IMR-90 (cell line): ENCODE data around the gene STX4. TPM values are rescaled to one million over a fixed set of nuclear protein-coding genes. Genes with fewer than 3 reads are reported as not detected.

Source experiments
- ATAC-seq: fragments of 200-7000 bp; cut with Tn5 transposase; 2 replicates; pipeline ENCODE4 v1.9.1; 2020; ENCODE audit warnings: low read depth, mild to moderate bottlenecking, moderate library complexity
- BruUV-seq: library from RNA; stranded (reverse); fragments of 400-500 nt; replicated peaks from 2 replicates; lab custom pipeline; 2021; lab: Mats Ljungman, UMichigan
- CTCF ChIA-PET: fragments of 300-600 bp; formaldehyde crosslinking; extraction: SDS; loops from one replicate; lab custom pipeline; 2021; ENCODE audit warnings: antibody characterized with exemption; lab: Yijun Ruan, JAX
- POLR2A ChIA-PET: fragments of 300-600 bp; sonication (Branson Sonifier 250); formaldehyde crosslinking; loops from one replicate; lab custom pipeline; 2022; ENCODE audit warnings: antibody characterized with exemption; ENCODE audit not compliant: unreplicated experiment; lab: Charles Lee
- DNase-seq: peaks from one replicate; pipeline ENCODE4 v3.0.0; 2013
- H2AFZ ChIP-seq: replicated peaks from 2 replicates; pipeline ENCODE3; 2013; ENCODE audit warnings: low read length, mild to moderate bottlenecking; ENCODE audit not compliant: poor library complexity
- H2AK5ac ChIP-seq: 2 replicates; pipeline ENCODE4 v1.6.1; 2013; ENCODE audit warnings: low read depth, low read length, inconsistent platforms
- H2AK9ac ChIP-seq: replicated peaks from 2 replicates; pipeline ENCODE3; 2013; ENCODE audit warnings: mild to moderate bottlenecking, low read depth, low read length, moderate library complexity; ENCODE audit not compliant: poor library complexity
- H2BK120ac ChIP-seq: 2 replicates; pipeline ENCODE4 v1.6.1; 2013; ENCODE audit warnings: low read depth, low read length, inconsistent platforms
- H2BK15ac ChIP-seq: 3 replicates; pipeline ENCODE4 v1.6.1; 2013; ENCODE audit warnings: low read depth, low read length, inconsistent platforms
- H2BK20ac ChIP-seq: 2 replicates; pipeline ENCODE4 v1.6.1; 2013; ENCODE audit warnings: low read depth, mild to moderate bottlenecking, inconsistent platforms, low read length, moderate library complexity
- H2BK5ac ChIP-seq: 2 replicates; pipeline ENCODE4 v1.6.1; 2013; ENCODE audit warnings: mild to moderate bottlenecking, low read depth, low read length, inconsistent platforms; ENCODE audit not compliant: poor library complexity, severe bottlenecking
- H3K14ac ChIP-seq: replicated peaks from 2 replicates; pipeline ENCODE4 v1.6.1; 2013; ENCODE audit warnings: low read depth, low read length, inconsistent platforms
- H3K18ac ChIP-seq: 2 replicates; pipeline ENCODE4 v1.6.1; 2013; ENCODE audit warnings: low read depth, low read length, control low read depth
- H3K23ac ChIP-seq: 2 replicates; pipeline ENCODE4 v1.6.1; 2013; ENCODE audit warnings: low read depth, low read length, inconsistent platforms
- H3K27ac ChIP-seq: 2 replicates; pipeline ENCODE4 v1.5.1; 2013; ENCODE audit warnings: mild to moderate bottlenecking, control low read depth, low read length; ENCODE audit not compliant: insufficient read depth
- H3K27me3 ChIP-seq: 2 replicates; pipeline ENCODE4 v1.6.1; 2013; ENCODE audit warnings: low read length; ENCODE audit not compliant: control insufficient read depth, insufficient read depth
- H3K36me3 ChIP-seq: 2 replicates; pipeline ENCODE4 v1.6.1; 2013; ENCODE audit warnings: low read length, mixed read lengths; ENCODE audit not compliant: control insufficient read depth, insufficient read depth
- H3K4ac ChIP-seq: 2 replicates; pipeline ENCODE4 v1.6.1; 2013; ENCODE audit warnings: low read depth, low read length, inconsistent platforms
- H3K4me1 ChIP-seq: 2 replicates; pipeline ENCODE4 v1.6.1; 2013; ENCODE audit warnings: low read length, mixed read lengths; ENCODE audit not compliant: control insufficient read depth, insufficient read depth
- H3K4me2 ChIP-seq: 2 replicates; pipeline ENCODE4 v1.6.1; 2013; ENCODE audit warnings: low read depth, mild to moderate bottlenecking, control low read depth, low read length, moderate library complexity
- H3K4me3 ChIP-seq: 2 replicates; pipeline ENCODE4 v1.5.1; 2013; ENCODE audit warnings: low read depth, mild to moderate bottlenecking, control low read depth, low read length, moderate library complexity; ENCODE audit not compliant: insufficient read depth
- H3K56ac ChIP-seq: 2 replicates; pipeline ENCODE4 v1.6.1; 2013; ENCODE audit warnings: low read length, inconsistent platforms; ENCODE audit not compliant: insufficient read depth; ENCODE audit errors: extremely low read depth
- H3K79me1 ChIP-seq, 2 experiments: 2 replicates each; pipeline ENCODE4 v1.6.1; 2013; ENCODE audit warnings: low read length in 2 of 2, inconsistent platforms in 1 of 2, low read depth in 1 of 2
- H3K9ac ChIP-seq: 2 replicates; pipeline ENCODE4 v1.6.1; 2013; ENCODE audit warnings: low read depth, low read length, control low read depth
- H3K9me1 ChIP-seq: 2 replicates; pipeline ENCODE4 v1.6.1; 2013; ENCODE audit warnings: low read length, inconsistent platforms; ENCODE audit not compliant: insufficient read depth
- H3K9me3 ChIP-seq: 2 replicates; pipeline ENCODE4 v1.6.1; 2013; ENCODE audit warnings: low read length; ENCODE audit not compliant: control insufficient read depth, insufficient read depth
- H4K20me1 ChIP-seq: 2 replicates; pipeline ENCODE4 v1.6.1; 2013; ENCODE audit warnings: low read length, inconsistent platforms; ENCODE audit not compliant: insufficient read depth
- H4K5ac ChIP-seq: 2 replicates; pipeline ENCODE4 v1.6.1; 2013; ENCODE audit warnings: mild to moderate bottlenecking, low read depth, low read length, control low read depth
- H4K8ac ChIP-seq, 2 experiments: 2 replicates each; pipeline ENCODE4 v1.6.1; 2013; ENCODE audit warnings: low read depth in 2 of 2, low read length in 2 of 2, control low read depth in 1 of 2, inconsistent platforms in 1 of 2
- H4K91ac ChIP-seq: 2 replicates; pipeline ENCODE4 v1.6.1; 2013; ENCODE audit warnings: low read depth, low read length, inconsistent platforms; ENCODE audit not compliant: insufficient read depth
- BHLHE40 ChIP-seq: fragments of 150-350 bp; IDR thresholded peaks from 2 replicates; pipeline ENCODE4 v1.6.1; 2016; ENCODE audit warnings: mild to moderate bottlenecking, low read depth, low read length
- CEBPB ChIP-seq: IDR thresholded peaks from 2 replicates; pipeline ENCODE4 v1.6.1; 2012; ENCODE audit warnings: low read depth, low read length, improper control_type of control experiment
- CHD1 ChIP-seq: IDR thresholded peaks from 2 replicates; pipeline ENCODE4 v1.6.1; 2012; ENCODE audit warnings: low read depth, low read length, improper control_type of control experiment
- FOS ChIP-seq: fragments of 150-350 bp; IDR thresholded peaks from 2 replicates; pipeline ENCODE4 v1.6.1; 2016; ENCODE audit warnings: low read depth, low read length
- MAFK ChIP-seq: IDR thresholded peaks from 2 replicates; pipeline ENCODE4 v1.6.1; 2012; ENCODE audit warnings: low read depth, low read length, improper control_type of control experiment
- MAZ ChIP-seq: IDR thresholded peaks from 2 replicates; pipeline ENCODE4 v1.6.1; 2012; ENCODE audit warnings: low read depth, mild to moderate bottlenecking, low read length, improper control_type of control experiment, moderate library complexity, borderline replicate concordance
- MXI1 ChIP-seq: IDR thresholded peaks from 2 replicates; pipeline ENCODE4 v1.6.1; 2012; ENCODE audit warnings: low read depth, mild to moderate bottlenecking, low read length, moderate library complexity, borderline replicate concordance
- NFE2L2 ChIP-seq: fragments of 150-350 bp; IDR thresholded peaks from 2 replicates; pipeline ENCODE4 v1.6.1; 2016; ENCODE audit warnings: low read depth, mild to moderate bottlenecking, low read length
- RCOR1 ChIP-seq: IDR thresholded peaks from 2 replicates; pipeline ENCODE4 v1.6.1; 2012; ENCODE audit warnings: mild to moderate bottlenecking, low read length, improper control_type of control experiment; ENCODE audit not compliant: insufficient replicate concordance
- RFX5 ChIP-seq: IDR thresholded peaks from 2 replicates; pipeline ENCODE4 v1.8.0; 2012; ENCODE audit warnings: low read depth, mild to moderate bottlenecking, low read length, moderate library complexity
- SMC3 ChIP-seq: fragments of 150-350 bp; IDR thresholded peaks from 2 replicates; pipeline ENCODE4 v1.6.1; 2016; ENCODE audit warnings: low read depth, mild to moderate bottlenecking, antibody characterized with exemption, low read length, moderate library complexity
- WGBS, 2 experiments: methylation state at CpG; one replicate each; pipeline versions ENCODE4 v1.1.5 to v1.1.7; 2013; ENCODE audit warnings: missing lambda C conversion rate in 2 of 2; ENCODE audit not compliant: insufficient read length in 1 of 2; ENCODE audit errors: extremely low coverage in 2 of 2; 5-methylcytosine and 5-hydroxymethylcytosine counted together
- dilution Hi-C: fragments of 300-500 bp; cut with HindIII; formaldehyde crosslinking; loops from one replicate; pipeline ENCODE4 v1.14.3; 2018; ENCODE audit warnings: low sequenced_read_pairs; ENCODE audit not compliant: unreplicated experiment
- in situ Hi-C: fragments of 300-500 bp; cut with MboI; formaldehyde crosslinking; loops from 3 replicates; pipeline ENCODE4 v1.14.3; 2019; ENCODE audit warnings: low sequenced_read_pairs, inconsistent platforms, mixed read lengths
- intact Hi-C: fragments of 100-400 bp; cut with micrococcal nuclease; formaldehyde crosslinking; loops from 2 replicates; pipeline ENCODE4 v1.10.0; 2022
- polyA plus RNA-seq, 3 experiments: library from polyadenylated mRNA; depleted of rRNA; stranded (reverse); fragments of >200 nt; gene quantifications; 2 replicates each; pipeline ENCODE4 v1.2.3, GENCODE V29; 2012; ENCODE audit warnings: low replicate concordance in 1 of 3
- total RNA-seq: library from RNA; depleted of rRNA; stranded (reverse); fragments of >200 nt; gene quantifications from 2 replicates; pipeline ENCODE4 v1.2.3, GENCODE V29; 2012
- TF ChIP-seq, protein P1 (sequence below): conservative IDR thresholded peaks from 2 replicates; pipeline ENCODE4 v1.5.1; 2012; ENCODE audit warnings: mild to moderate bottlenecking, low read depth, low read length, improper control_type of control experiment
- TF ChIP-seq, protein P2 (sequence below): fragments of 150-350 bp; IDR thresholded peaks from 2 replicates; pipeline ENCODE4 v1.6.1; 2016; ENCODE audit warnings: low read depth, mild to moderate bottlenecking, low read length, moderate library complexity, borderline replicate concordance
- TF ChIP-seq, protein P3 (sequence below): fragments of 150-350 bp; IDR thresholded peaks from 2 replicates; pipeline ENCODE4 v1.6.1; 2017; ENCODE audit warnings: mild to moderate bottlenecking, antibody characterized with exemption, low read length, low read depth

The STX4 gene
- total and polyA plus RNA-seq, 2 of the 4 experiments (the other 2 are of a cell fraction): 23.5 to 67.9 TPM

DNA sequence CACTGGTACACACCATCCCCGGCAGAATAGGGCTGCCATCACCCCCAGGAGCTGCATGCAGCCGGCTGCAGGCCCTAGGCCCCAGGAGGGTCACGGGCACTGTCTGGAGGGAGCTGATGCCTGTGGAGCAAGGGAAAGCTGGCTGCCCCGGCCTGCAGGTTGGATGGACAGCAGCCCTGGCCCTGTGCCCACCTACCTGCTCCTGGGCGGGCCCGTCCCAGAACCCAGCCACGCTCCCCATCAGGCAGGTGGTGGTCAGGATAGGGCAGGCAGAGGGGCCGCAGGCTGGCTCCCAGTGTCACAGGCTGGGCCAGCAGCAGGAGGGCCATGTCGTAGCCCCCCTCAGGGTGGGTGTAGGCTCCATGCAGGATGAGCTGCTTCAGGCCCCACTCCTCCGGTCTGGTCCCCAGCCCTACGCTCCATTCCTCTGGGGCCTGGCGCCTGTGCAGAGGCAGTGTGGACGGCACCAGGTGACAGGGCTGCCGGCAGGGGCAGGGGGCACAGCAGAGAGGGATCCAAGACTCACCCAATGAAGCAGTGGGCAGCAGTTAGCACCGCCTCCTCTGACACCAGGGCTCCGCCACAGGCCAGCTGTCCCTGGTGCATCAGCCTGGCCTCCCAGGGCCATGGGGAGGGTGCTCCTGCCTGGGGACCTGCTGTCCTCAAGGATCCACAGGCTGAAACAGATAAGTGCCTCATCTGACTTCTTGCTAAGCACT lies 51.4 kb downstream of the STX4 start:
- in situ Hi-C loops: loop anchor here (10.0 kb wide), 1 partner anchor 100 kb away; the partner anchor contains the start of gene HSD3B7
- ChIA-PET CTCF (interaction anchor here (0.6 kb wide), 1 partner anchor 57 kb away, joined by 3 read pairs; no protein-coding TSS in a partner anchor), POLR2A (interaction anchor here (0.6 kb wide), 1 partner anchor 90 kb away, joined by 4 read pairs; no protein-coding TSS in a partner anchor)
- ATAC-seq: peak; percentile 31
- H2AFZ ChIP-seq: no peak overlapping the region
- BruUV-seq: no TSS peak
- H3K9ac ChIP-seq: no peak overlapping the region
- H3K4me2 ChIP-seq: no peak overlapping the region
- H2AK9ac ChIP-seq: no peak overlapping the region
- peaks cover 21% of the 10 kb centered on the region for H4K20me1 ChIP-seq
- WGBS, 2 experiments: 92% methylated on average over 5 of the region's 16 CpGs; no CpG with 5 or more reads in 1 of the 2 experiments
- intact Hi-C loops: no loop called here
- no peak overlapping the region for H3K18ac ChIP-seq
- H3K36me3 ChIP-seq: peaks cover 66% of the 10 kb centered on the region
- no peak overlapping the region for H3K27ac ChIP-seq
- H2BK15ac ChIP-seq: no peak overlapping the region
- H3K4me1 ChIP-seq: no peaks in the 10 kb centered on the region
- H3K9me3 ChIP-seq: no peaks in the 10 kb centered on the region
- H3K14ac ChIP-seq: no peak overlapping the region
- H3K56ac ChIP-seq: no peak overlapping the region
- no peak overlapping the region for H3K4me3 ChIP-seq
- no peak overlapping the region for H2BK120ac ChIP-seq
- DNase-seq: no peak
- H4K8ac ChIP-seq: no peak overlapping the region
- H3K79me1 ChIP-seq: peaks cover 9 to 48% of the 10 kb centered on the region in 2 experiments
- no peak overlapping the region for H4K5ac ChIP-seq
- H3K27me3 ChIP-seq: no peaks in the 10 kb centered on the region
- no peak overlapping the region for H4K91ac ChIP-seq
- peaks cover 3% of the 10 kb centered on the region; the same call in 1 of the 2 replicates for H3K9me1 ChIP-seq
- H3K23ac ChIP-seq: no peak overlapping the region
- H2AK5ac ChIP-seq: no peak overlapping the region
- no peak overlapping the region for H2BK20ac ChIP-seq
- dilution Hi-C loops: no loop called here
- no peak overlapping the region for H3K4ac ChIP-seq
- no peak overlapping the region for H2BK5ac ChIP-seq
- TF ChIP-seq RCOR1 (no peak), CHD1 (no peak), MAZ (no peak), SMC3 (no peak), CEBPB (no peak), MAFK (no peak), MXI1 (no peak), RFX5 (no peak), BHLHE40 (no peak), NFE2L2 (no peak), FOS (no peak)
- TF ChIP-seq, protein P1, sequence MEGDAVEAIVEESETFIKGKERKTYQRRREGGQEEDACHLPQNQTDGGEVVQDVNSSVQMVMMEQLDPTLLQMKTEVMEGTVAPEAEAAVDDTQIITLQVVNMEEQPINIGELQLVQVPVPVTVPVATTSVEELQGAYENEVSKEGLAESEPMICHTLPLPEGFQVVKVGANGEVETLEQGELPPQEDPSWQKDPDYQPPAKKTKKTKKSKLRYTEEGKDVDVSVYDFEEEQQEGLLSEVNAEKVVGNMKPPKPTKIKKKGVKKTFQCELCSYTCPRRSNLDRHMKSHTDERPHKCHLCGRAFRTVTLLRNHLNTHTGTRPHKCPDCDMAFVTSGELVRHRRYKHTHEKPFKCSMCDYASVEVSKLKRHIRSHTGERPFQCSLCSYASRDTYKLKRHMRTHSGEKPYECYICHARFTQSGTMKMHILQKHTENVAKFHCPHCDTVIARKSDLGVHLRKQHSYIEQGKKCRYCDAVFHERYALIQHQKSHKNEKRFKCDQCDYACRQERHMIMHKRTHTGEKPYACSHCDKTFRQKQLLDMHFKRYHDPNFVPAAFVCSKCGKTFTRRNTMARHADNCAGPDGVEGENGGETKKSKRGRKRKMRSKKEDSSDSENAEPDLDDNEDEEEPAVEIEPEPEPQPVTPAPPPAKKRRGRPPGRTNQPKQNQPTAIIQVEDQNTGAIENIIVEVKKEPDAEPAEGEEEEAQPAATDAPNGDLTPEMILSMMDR: no peak
- TF ChIP-seq, protein P2, sequence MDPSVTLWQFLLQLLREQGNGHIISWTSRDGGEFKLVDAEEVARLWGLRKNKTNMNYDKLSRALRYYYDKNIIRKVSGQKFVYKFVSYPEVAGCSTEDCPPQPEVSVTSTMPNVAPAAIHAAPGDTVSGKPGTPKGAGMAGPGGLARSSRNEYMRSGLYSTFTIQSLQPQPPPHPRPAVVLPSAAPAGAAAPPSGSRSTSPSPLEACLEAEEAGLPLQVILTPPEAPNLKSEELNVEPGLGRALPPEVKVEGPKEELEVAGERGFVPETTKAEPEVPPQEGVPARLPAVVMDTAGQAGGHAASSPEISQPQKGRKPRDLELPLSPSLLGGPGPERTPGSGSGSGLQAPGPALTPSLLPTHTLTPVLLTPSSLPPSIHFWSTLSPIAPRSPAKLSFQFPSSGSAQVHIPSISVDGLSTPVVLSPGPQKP: no peak
- TF ChIP-seq, protein P3, sequence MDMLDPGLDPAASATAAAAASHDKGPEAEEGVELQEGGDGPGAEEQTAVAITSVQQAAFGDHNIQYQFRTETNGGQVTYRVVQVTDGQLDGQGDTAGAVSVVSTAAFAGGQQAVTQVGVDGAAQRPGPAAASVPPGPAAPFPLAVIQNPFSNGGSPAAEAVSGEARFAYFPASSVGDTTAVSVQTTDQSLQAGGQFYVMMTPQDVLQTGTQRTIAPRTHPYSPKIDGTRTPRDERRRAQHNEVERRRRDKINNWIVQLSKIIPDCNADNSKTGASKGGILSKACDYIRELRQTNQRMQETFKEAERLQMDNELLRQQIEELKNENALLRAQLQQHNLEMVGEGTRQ: no peak
